NCI-H460 (cell line): Measurements from ENCODE around the gene ELAVL1. TPM values are rescaled to one million over a fixed set of nuclear protein-coding genes. Genes with fewer than 3 reads are reported as not detected.
A peak's percentile ranks its signal among the peaks of the same experiment; 100 is the strongest.

ENCODE experiments used
- DNase-seq: peaks from one replicate; pipeline ENCODE4 v3.0.0-alpha.2; 2016; ENCODE audit warnings: low read depth; ENCODE audit errors: extremely low read depth
- total RNA-seq: library from RNA; depleted of rRNA; stranded (reverse); fragments of >200 nt; shearing (Covaris generic); gene quantifications from 2 replicates; pipeline ENCODE4 v1.2.3, GENCODE V29; 2014

ELAVL1 gene
- total RNA-seq, 1 experiment from 2014 or later = 29.3 TPM

- DNase-seq = no peak
These were observed 18.2 kb downstream of the ELAVL1 start for GRCh38 chr19:7987114-7987768.

GRCh38 chr19:7986321-7987113, 18.9 kb downstream of the ELAVL1 start:
- DNase-seq = peak; percentile 23

GRCh38 chr19:7985481-7985911, 19.9 kb downstream of the ELAVL1 start:
- no peak for DNase-seq

GRCh38 chr19:7983995-7984837, 21.2 kb downstream of the ELAVL1 start:
- no peak for DNase-seq

- DNase-seq = no peak
These were observed 22.0 kb downstream of the ELAVL1 start for GRCh38 chr19:7983286-7983950.

GRCh38 chr19:7982651-7983099, 22.8 kb downstream of the ELAVL1 start:
- no peak for DNase-seq

- DNase-seq = no peak
These were observed 23.3 kb downstream of the ELAVL1 start for GRCh38 chr19:7982103-7982502.

- no peak for DNase-seq
These were observed 23.8 kb downstream of the ELAVL1 start for GRCh38 chr19:7981661-7982060.

GRCh38 chr19:7981199-7981598, 24.2 kb downstream of the ELAVL1 start:
- no peak for DNase-seq

GRCh38 chr19:7980635-7981121, 24.8 kb downstream of the ELAVL1 start:
- no peak for DNase-seq

GRCh38 chr19:7980168-7980567, 25.3 kb downstream of the ELAVL1 start:
- DNase-seq = no peak

- no peak for DNase-seq
These were observed 25.9 kb downstream of the ELAVL1 start for GRCh38 chr19:7979559-7979958.

GRCh38 chr19:7979011-7979410, 26.4 kb downstream of the ELAVL1 start:
- DNase-seq = no peak

GRCh38 chr19:7978179-7978825, 27.1 kb downstream of the ELAVL1 start:
- no peak for DNase-seq

- no peak for DNase-seq
These were observed 27.8 kb downstream of the ELAVL1 start for GRCh38 chr19:7977723-7978040.

- DNase-seq = no peak
These were observed 28.3 kb downstream of the ELAVL1 start for GRCh38 chr19:7977021-7977722.

- DNase-seq = no peak
These were observed 29.0 kb downstream of the ELAVL1 start for GRCh38 chr19:7976461-7976860.

- DNase-seq = no peak
These were observed 30.4 kb downstream of the ELAVL1 start for GRCh38 chr19:7975037-7975436.

GRCh38 chr19:7973883-7974282, 31.6 kb downstream of the ELAVL1 start:
- DNase-seq = no peak
